Measurements from ENCODE around the gene EXOC3. TPM values are rescaled to one million over a fixed set of nuclear protein-coding genes. Genes with fewer than 3 reads are reported as not detected.

EXOC3 gene
- total RNA-seq, 1 experiment from 2014 or later, result 52.4 TPM

GRCh38 chr5:493119-493701, 50.2 kb downstream of the EXOC3 start:
- Histone ChIP-seq H3K9me3 (ENCODE audit: control insufficient read depth in 1 of 2, insufficient read depth in 1 of 2, low read depth in 1 of 2, low read length in 2 of 2) (no peaks in the 10 kb centered on the region), H3K27ac (ENCODE audit: low read depth, low read length) (no peak overlapping the region), H3K9ac (ENCODE audit: low read length) (no peak overlapping the region), H4K20me1 (ENCODE audit: insufficient read depth) (no peaks in the 10 kb centered on the region), H2AFZ (ENCODE audit: low read depth, low read length, poor library complexity, severe bottlenecking) (no peak overlapping the region), H3K4me1 (ENCODE audit: control insufficient read depth in 1 of 2, insufficient read depth in 2 of 2, low read length in 2 of 2) (no peaks in the 10 kb centered on the region), H3K4me3 (replicated peaks in 1 of 2; ENCODE audit: low read depth in 1 of 2, low read length in 2 of 2) (no peak overlapping the region), H3K27me3 (ENCODE audit: insufficient read depth, low read length) (no peaks in the 10 kb centered on the region), H3K79me2 (ENCODE audit: insufficient read depth, low read length) (no peaks in the 10 kb centered on the region), H3K9me2 (ENCODE audit: insufficient read depth) (no peaks in the 10 kb centered on the region), H3K36me3 (ENCODE audit: control insufficient read depth in 1 of 2, insufficient read depth in 2 of 2, low read length in 2 of 2) (no peaks in the 10 kb centered on the region), H3K4me2 (ENCODE audit: low read length) (no peak overlapping the region)
- ChIA-PET RAD21 (ENCODE audit: low non-redundant PET in 1 of 2, low total read pairs in 2 of 2, uncharacterized antibody in 2 of 2, unreplicated experiment in 2 of 2) (no interaction called here), CTCF (no interaction called here), POLR2A (no interaction called here)
- BruUV-seq (replicated peaks), result no TSS peak
- ATAC-seq (no peak), DNase-seq (ENCODE audit: low read depth, low spot score) (no peak)
- no peak for TF ChIP-seq JUND (IDR thresholded peaks at IDR 0.05)
- no peak for TF ChIP-seq EZH2 (IDR thresholded peaks at IDR 0.05)
- no peak for TF ChIP-seq POLR2A (IDR thresholded peaks at IDR 0.05; ENCODE audit: borderline replicate concordance, extremely low read depth, insufficient read depth, insufficient read length)
- no peak for TF ChIP-seq REST (IDR thresholded peaks at IDR 0.05; ENCODE audit: low read depth)
- no peak for TF ChIP-seq ZNF274 (IDR thresholded peaks at IDR 0.05; ENCODE audit: low read depth, low read length)
- TF ChIP-seq SIN3A (IDR thresholded peaks at IDR 0.05; ENCODE audit: low read depth), result no peak
- TF ChIP-seq CEBPB (IDR thresholded peaks at IDR 0.05; ENCODE audit: low read depth), result no peak
- no peak for TF ChIP-seq ATF3 (IDR thresholded peaks at IDR 0.05)
- TF ChIP-seq CBX3 (IDR thresholded peaks at IDR 0.05; ENCODE audit: low read depth), result no peak
- TF ChIP-seq ELF1 (IDR thresholded peaks at IDR 0.05; ENCODE audit: borderline replicate concordance, low read depth), result no peak
- intact Hi-C loops (cut with micrococcal nuclease), result no loop called here
